Adrenal gland (tissue), 12 donors: ENCODE results near the gene ABL2. TPM values are rescaled to one million over a fixed set of nuclear protein-coding genes. Genes with fewer than 3 reads are reported as not detected.

Experiments used
- DNase-seq, 7 donors: peaks; one replicate each; pipeline ENCODE4 v3.0.0-alpha.2; 2019 to 2020
- H3K27ac ChIP-seq, 5 donors: fragments of 200-600 bp; sonication (generic) in 4 of 5; 1 replicate in 3 of 5; 2 replicates in 2 of 5; pipeline versions ENCODE4 v1.5.1 to v1.8.0; 2016 to 2020; ENCODE audit warnings: mild to moderate bottlenecking in 1 of 5
- H3K27me3 ChIP-seq: fragments of 200-600 bp; 2 replicates; pipeline ENCODE4 v1.8.0; 2021
- H3K36me3 ChIP-seq, 2 donors: fragments of 200-600 bp; replicated peaks in 1 of 2; 1 replicate in 1 of 2; 2 replicates in 1 of 2; pipeline versions ENCODE4 v1.5.1 to v1.8.0; 2018 to 2022
- H3K4me1 ChIP-seq, 2 donors: fragments of 200-600 bp; replicated peaks in 1 of 2; 1 replicate in 1 of 2; 2 replicates in 1 of 2; pipeline versions ENCODE4 v1.5.1 to v1.8.0; 2018 to 2021
- H3K4me3 ChIP-seq, 4 donors: fragments of 200-600 bp; sonication (generic) in 3 of 4; one replicate each; pipeline ENCODE4 v1.5.1; 2016 to 2018
- H3K9me3 ChIP-seq, 3 donors: fragments of 200-600 bp; sonication (generic) in 1 of 3; replicated peaks in 1 of 3; 1 replicate in 2 of 3; 2 replicates in 1 of 3; pipeline versions ENCODE4 v1.5.1 to v1.8.0; 2016 to 2021
- POLR2A ChIP-seq, 2 donors: fragments of 450-650 bp; IDR thresholded peaks; one replicate each; pipeline ENCODE4 v1.6.1; 2017; ENCODE audit warnings: antibody characterized with exemption in 2 of 2, mild to moderate bottlenecking in 2 of 2, moderate library complexity in 1 of 2
- WGBS, 4 donors: extraction: QIAGEN DNeasy Blood & Tissue Kit in 2 of 4; methylation state at CpG; one replicate each; pipeline versions ENCODE4 v1.1.5 to v1.1.7; 2013 to 2017; 5-methylcytosine and 5-hydroxymethylcytosine counted together
- intact Hi-C, 2 donors: fragments of 100-400 bp; cut with DNase I; formaldehyde crosslinking; loops; one replicate each; pipeline versions ENCODE4 v1.14.1 to v1.15.0; 2022 to 2023
- polyA plus RNA-seq, 3 donors: library from polyadenylated mRNA; stranded (reverse); fragments of 200-250 nt in 2 of 3; fragments of 350-450 nt in 1 of 3; fragmentation: Illumina TruSeq in 1 of 3; extraction: RNeasy Lipid Tissue Mini Kit (QIAGEN cat#74804) in 1 of 3; gene quantifications; one replicate each; pipeline ENCODE4 v1.2.3, GENCODE V29; 2013 to 2014
- total RNA-seq, 9 donors: library from RNA; depleted of rRNA in 4 of 9; stranded (reverse); fragments of >200 nt in 4 of 9; fragments of 120-200 nt in 1 of 9; fragmentation: NEBNext Ultra II Directional in 1 of 9; extraction: Animal tissue kit (Norgen Biotek cat#: 25700) in 1 of 9; gene quantifications; one replicate each; pipeline versions ENCODE4 v1.1.0 to v1.2.4, GENCODE V29; 2013 to 2023
- TF ChIP-seq, protein P1 (sequence below), 6 experiments: fragments of 450-650 bp in 4 of 6; fragments of 200-600 bp in 2 of 6; sonication (generic) in 1 of 6; IDR thresholded peaks; 1 replicate in 5 of 6; 2 replicates in 1 of 6; pipeline versions ENCODE4 v1.5.1 to v1.8.0; 2016 to 2021; ENCODE audit warnings: antibody characterized with exemption in 6 of 6, mild to moderate bottlenecking in 2 of 6, moderate library complexity in 1 of 6
- donor health status: healthy with polysubstance abuse.
- donor health status: Bipolar disorder and iron deficiency.
- donor health status: DM: yes; HTN: yes; CAD: no.
- donor health status: DM: no; HTN: no; CAD: no.
- donor health status: DM: no; HTN: no; CAD: no.
- donor health status: DM: yes; HTN: yes; CAD: no.

ABL2 gene
- total and polyA plus RNA-seq, 12 donors, result 2.9 to 21.0 (median 10.0) TPM

- intact Hi-C loops, result loop anchor here in 1 of 2 donors (5.0 kb wide), 1 partner anchor 288 kb away; the partner anchor contains the start of gene AXDND1
- TF ChIP-seq, protein P1, sequence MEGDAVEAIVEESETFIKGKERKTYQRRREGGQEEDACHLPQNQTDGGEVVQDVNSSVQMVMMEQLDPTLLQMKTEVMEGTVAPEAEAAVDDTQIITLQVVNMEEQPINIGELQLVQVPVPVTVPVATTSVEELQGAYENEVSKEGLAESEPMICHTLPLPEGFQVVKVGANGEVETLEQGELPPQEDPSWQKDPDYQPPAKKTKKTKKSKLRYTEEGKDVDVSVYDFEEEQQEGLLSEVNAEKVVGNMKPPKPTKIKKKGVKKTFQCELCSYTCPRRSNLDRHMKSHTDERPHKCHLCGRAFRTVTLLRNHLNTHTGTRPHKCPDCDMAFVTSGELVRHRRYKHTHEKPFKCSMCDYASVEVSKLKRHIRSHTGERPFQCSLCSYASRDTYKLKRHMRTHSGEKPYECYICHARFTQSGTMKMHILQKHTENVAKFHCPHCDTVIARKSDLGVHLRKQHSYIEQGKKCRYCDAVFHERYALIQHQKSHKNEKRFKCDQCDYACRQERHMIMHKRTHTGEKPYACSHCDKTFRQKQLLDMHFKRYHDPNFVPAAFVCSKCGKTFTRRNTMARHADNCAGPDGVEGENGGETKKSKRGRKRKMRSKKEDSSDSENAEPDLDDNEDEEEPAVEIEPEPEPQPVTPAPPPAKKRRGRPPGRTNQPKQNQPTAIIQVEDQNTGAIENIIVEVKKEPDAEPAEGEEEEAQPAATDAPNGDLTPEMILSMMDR (IDR thresholded peaks at IDR 0.05), result peak; percentile 37 to 82 (median 73)
- no peak for TF ChIP-seq POLR2A (IDR thresholded peaks at IDR 0.05)
- 46 to 53% (median 51%) methylated on average over 18 of the region's 18 CpGs for WGBS, 4 donors
- peak; percentile 56 to 83 (median 67) for DNase-seq
- Histone ChIP-seq H3K4me1 (peaks cover 6 to 17% of the 10 kb centered on the region in 2 donors), H3K36me3 (no peaks in the 10 kb centered on the region), H3K27me3 (no peaks in the 10 kb centered on the region), H3K9me3 (no peaks in the 10 kb centered on the region), H3K27ac (no peak overlapping the region), H3K4me3 (no peak overlapping the region)
Observed at GRCh38 chr1:179079113-179079761, 150.2 kb downstream of the ABL2 start.

GRCh38 chr1:179077396-179077795, 152.1 kb downstream of the ABL2 start:
- H3K27ac ChIP-seq, result no peak overlapping the region
- intact Hi-C loops, result loop anchor here in 1 of 2 donors (5.0 kb wide), 1 partner anchor 290 kb away; the partner anchor contains the start of gene AXDND1

GRCh38 chr1:179066471-179066870, 163.0 kb downstream of the ABL2 start:
- intact Hi-C loops, result no loop called here
- no peak overlapping the region for H3K27ac ChIP-seq
- TF ChIP-seq POLR2A (IDR thresholded peaks at IDR 0.05), result no peak
- TF ChIP-seq, protein P1 (IDR thresholded peaks at IDR 0.05), result no peak
- no peak for DNase-seq
- H3K4me3 ChIP-seq, result no peak overlapping the region
- no peaks in the 10 kb centered on the region for H3K9me3 ChIP-seq
- no peaks in the 10 kb centered on the region for H3K4me1 ChIP-seq
- 95 to 98% (median 96%) methylated on average over 4 of the region's 4 CpGs for WGBS, 4 donors
- H3K36me3 ChIP-seq, result peaks cover 0 to 46% of the 10 kb centered on the region in 2 donors
- no peaks in the 10 kb centered on the region for H3K27me3 ChIP-seq

More at GRCh38 chr1:179077396-179077795, 152.1 kb downstream of the ABL2 start:
- TF ChIP-seq, protein P1 (IDR thresholded peaks at IDR 0.05), result no peak
- no peak for TF ChIP-seq POLR2A (IDR thresholded peaks at IDR 0.05)
- H3K27me3 ChIP-seq, result no peaks in the 10 kb centered on the region
- H3K9me3 ChIP-seq, result no peaks in the 10 kb centered on the region
- WGBS, 4 donors, result 86 to 91% (median 90%) methylated on average over 7 of the region's 7 CpGs
- DNase-seq, result no peak
- H3K36me3 ChIP-seq, result peaks cover 0 to 5% of the 10 kb centered on the region in 2 donors
- H3K4me3 ChIP-seq, result no peak overlapping the region
- H3K4me1 ChIP-seq, result peaks cover 0 to 7% of the 10 kb centered on the region in 2 donors

- intact Hi-C loops, result no loop called here
- peaks cover 0 to 28% of the 10 kb centered on the region in 2 donors for H3K36me3 ChIP-seq
- H3K4me1 ChIP-seq, result no peaks in the 10 kb centered on the region
- no peak for DNase-seq
- H3K4me3 ChIP-seq, result no peak overlapping the region
- 95 to 97% (median 96%) methylated on average over 8 of the region's 8 CpGs for WGBS, 4 donors
- TF ChIP-seq, protein P1 (IDR thresholded peaks at IDR 0.05), result no peak
- no peak for TF ChIP-seq POLR2A (IDR thresholded peaks at IDR 0.05)
- no peaks in the 10 kb centered on the region for H3K27me3 ChIP-seq
- no peak overlapping the region for H3K27ac ChIP-seq
- no peaks in the 10 kb centered on the region for H3K9me3 ChIP-seq
Observed at GRCh38 chr1:179061360-179062282, 167.9 kb downstream of the ABL2 start.
